Measurements from ENCODE around the gene TSPEAR.

The TSPEAR gene

GRCh38 chr21:44751799-44752636 lies 40.6 kb upstream of the TSPEAR start:
- no peak overlapping the region for H3K9ac ChIP-seq (ENCODE audit: low read length)
- H3K27me3 ChIP-seq (ENCODE audit: control insufficient read depth in 1 of 2, insufficient read depth in 2 of 2, low read length in 2 of 2) = peaks cover 0 to 23% of the 10 kb centered on the region in 2 donors
- no peak overlapping the region for H3K27ac ChIP-seq (ENCODE audit: low read depth, low read length)
- no peaks in the 10 kb centered on the region for H3K4me1 ChIP-seq (ENCODE audit: insufficient read depth, low read length)
- H3K36me3 ChIP-seq (ENCODE audit: insufficient read depth, low read length) = no peaks in the 10 kb centered on the region
- H3K9me3 ChIP-seq (ENCODE audit: low read length) = no peaks in the 10 kb centered on the region
- no peak overlapping the region for H3K4me3 ChIP-seq (ENCODE audit: low read depth in 1 of 2, low read length in 2 of 2)

- Histone ChIP-seq H3K4me3 (ENCODE audit: low read depth in 1 of 2, low read length in 2 of 2) (no peak overlapping the region), H3K4me1 (ENCODE audit: insufficient read depth, low read length) (no peaks in the 10 kb centered on the region), H3K36me3 (ENCODE audit: insufficient read depth, low read length) (no peaks in the 10 kb centered on the region), H3K27me3 (ENCODE audit: control insufficient read depth in 1 of 2, insufficient read depth in 2 of 2, low read length in 2 of 2) (peaks cover 0 to 23% of the 10 kb centered on the region in 2 donors), H3K9ac (ENCODE audit: low read length) (no peak overlapping the region), H3K9me3 (ENCODE audit: low read length) (no peaks in the 10 kb centered on the region), H3K27ac (ENCODE audit: low read depth, low read length) (no peak overlapping the region)
Observed at GRCh38 chr21:44751186-44751798, 39.9 kb upstream of the TSPEAR start.

- no peak overlapping the region for H3K4me3 ChIP-seq (ENCODE audit: low read depth in 1 of 2, low read length in 2 of 2)
- H3K27ac ChIP-seq (ENCODE audit: low read depth, low read length) = no peak overlapping the region
- H3K9me3 ChIP-seq (ENCODE audit: low read length) = no peaks in the 10 kb centered on the region
- H3K36me3 ChIP-seq (ENCODE audit: insufficient read depth, low read length) = no peaks in the 10 kb centered on the region
- peaks cover 0 to 23% of the 10 kb centered on the region in 2 donors for H3K27me3 ChIP-seq (ENCODE audit: control insufficient read depth in 1 of 2, insufficient read depth in 2 of 2, low read length in 2 of 2)
- no peak overlapping the region for H3K9ac ChIP-seq (ENCODE audit: low read length)
- no peaks in the 10 kb centered on the region for H3K4me1 ChIP-seq (ENCODE audit: insufficient read depth, low read length)
Observed at GRCh38 chr21:44750675-44751025, 39.3 kb upstream of the TSPEAR start.

GRCh38 chr21:44749759-44750674 lies 38.6 kb upstream of the TSPEAR start:
- H3K4me3 ChIP-seq (ENCODE audit: low read depth in 1 of 2, low read length in 2 of 2) = no peak overlapping the region
- peaks cover 0 to 23% of the 10 kb centered on the region in 2 donors for H3K27me3 ChIP-seq (ENCODE audit: control insufficient read depth in 1 of 2, insufficient read depth in 2 of 2, low read length in 2 of 2)
- no peaks in the 10 kb centered on the region for H3K4me1 ChIP-seq (ENCODE audit: insufficient read depth, low read length)
- no peaks in the 10 kb centered on the region for H3K36me3 ChIP-seq (ENCODE audit: insufficient read depth, low read length)
- no peak overlapping the region for H3K27ac ChIP-seq (ENCODE audit: low read depth, low read length)
- H3K9ac ChIP-seq (ENCODE audit: low read length) = no peak overlapping the region
- H3K9me3 ChIP-seq (ENCODE audit: low read length) = no peaks in the 10 kb centered on the region

- H3K9ac ChIP-seq (ENCODE audit: low read length) = no peak overlapping the region
- H3K36me3 ChIP-seq (ENCODE audit: insufficient read depth, low read length) = no peaks in the 10 kb centered on the region
- no peak overlapping the region for H3K27ac ChIP-seq (ENCODE audit: low read depth, low read length)
- H3K4me3 ChIP-seq (ENCODE audit: low read depth in 1 of 2, low read length in 2 of 2) = no peak overlapping the region
- no peaks in the 10 kb centered on the region for H3K4me1 ChIP-seq (ENCODE audit: insufficient read depth, low read length)
- peaks cover 0 to 23% of the 10 kb centered on the region in 2 donors for H3K27me3 ChIP-seq (ENCODE audit: control insufficient read depth in 1 of 2, insufficient read depth in 2 of 2, low read length in 2 of 2)
- H3K9me3 ChIP-seq (ENCODE audit: low read length) = no peaks in the 10 kb centered on the region
Observed at GRCh38 chr21:44749116-44749758, 37.9 kb upstream of the TSPEAR start.

GRCh38 chr21:44748621-44749020 lies 37.2 kb upstream of the TSPEAR start:
- peaks cover 0 to 23% of the 10 kb centered on the region in 2 donors for H3K27me3 ChIP-seq (ENCODE audit: control insufficient read depth in 1 of 2, insufficient read depth in 2 of 2, low read length in 2 of 2)
- H3K27ac ChIP-seq (ENCODE audit: low read depth, low read length) = no peak overlapping the region

GRCh38 chr21:44742418-44743153 lies 31.2 kb upstream of the TSPEAR start:
- Histone ChIP-seq H3K27ac (ENCODE audit: low read depth, low read length) (no peak overlapping the region), H3K36me3 (ENCODE audit: insufficient read depth, low read length) (no peaks in the 10 kb centered on the region), H3K9me3 (ENCODE audit: low read length) (peaks cover 6% of the 10 kb centered on the region), H3K4me1 (ENCODE audit: insufficient read depth, low read length) (no peaks in the 10 kb centered on the region), H3K27me3 (ENCODE audit: control insufficient read depth in 1 of 2, insufficient read depth in 2 of 2, low read length in 2 of 2) (no peaks in the 10 kb centered on the region), H3K9ac (ENCODE audit: low read length) (no peak overlapping the region), H3K4me3 (ENCODE audit: low read depth in 1 of 2, low read length in 2 of 2) (no peak overlapping the region)

More at GRCh38 chr21:44748621-44749020, 37.2 kb upstream of the TSPEAR start:
- H3K9me3 ChIP-seq (ENCODE audit: low read length) = no peaks in the 10 kb centered on the region
- no peak overlapping the region for H3K9ac ChIP-seq (ENCODE audit: low read length)
- no peaks in the 10 kb centered on the region for H3K4me1 ChIP-seq (ENCODE audit: insufficient read depth, low read length)
- H3K4me3 ChIP-seq (ENCODE audit: low read depth in 1 of 2, low read length in 2 of 2) = no peak overlapping the region
- H3K36me3 ChIP-seq (ENCODE audit: insufficient read depth, low read length) = no peaks in the 10 kb centered on the region

- H3K9ac ChIP-seq (ENCODE audit: low read length) = no peak overlapping the region
- no peaks in the 10 kb centered on the region for H3K36me3 ChIP-seq (ENCODE audit: insufficient read depth, low read length)
- H3K9me3 ChIP-seq (ENCODE audit: low read length) = peaks cover 6% of the 10 kb centered on the region
- no peak overlapping the region for H3K27ac ChIP-seq (ENCODE audit: low read depth, low read length)
- no peaks in the 10 kb centered on the region for H3K27me3 ChIP-seq (ENCODE audit: control insufficient read depth in 1 of 2, insufficient read depth in 2 of 2, low read length in 2 of 2)
- H3K4me1 ChIP-seq (ENCODE audit: insufficient read depth, low read length) = no peaks in the 10 kb centered on the region
- H3K4me3 ChIP-seq (ENCODE audit: low read depth in 1 of 2, low read length in 2 of 2) = no peak overlapping the region
Observed at GRCh38 chr21:44741921-44742320, 30.5 kb upstream of the TSPEAR start.

GRCh38 chr21:44740742-44741141 lies 29.4 kb upstream of the TSPEAR start:
- Histone ChIP-seq H3K4me3 (ENCODE audit: low read depth in 1 of 2, low read length in 2 of 2) (no peak overlapping the region), H3K4me1 (ENCODE audit: insufficient read depth, low read length) (no peaks in the 10 kb centered on the region), H3K27me3 (ENCODE audit: control insufficient read depth in 1 of 2, insufficient read depth in 2 of 2, low read length in 2 of 2) (no peaks in the 10 kb centered on the region), H3K36me3 (ENCODE audit: insufficient read depth, low read length) (no peaks in the 10 kb centered on the region), H3K27ac (ENCODE audit: low read depth, low read length) (no peak overlapping the region), H3K9ac (ENCODE audit: low read length) (no peak overlapping the region), H3K9me3 (ENCODE audit: low read length) (peaks cover 6% of the 10 kb centered on the region)

GRCh38 chr21:44739316-44739715 lies 27.9 kb upstream of the TSPEAR start:
- H3K27ac ChIP-seq (ENCODE audit: low read depth, low read length) = no peak overlapping the region

More at GRCh38 chr21:44739316-44739715, 27.9 kb upstream of the TSPEAR start:
- H3K4me1 ChIP-seq (ENCODE audit: insufficient read depth, low read length) = no peaks in the 10 kb centered on the region
- no peak overlapping the region for H3K4me3 ChIP-seq (ENCODE audit: low read depth in 1 of 2, low read length in 2 of 2)
- no peaks in the 10 kb centered on the region for H3K27me3 ChIP-seq (ENCODE audit: control insufficient read depth in 1 of 2, insufficient read depth in 2 of 2, low read length in 2 of 2)
- H3K9me3 ChIP-seq (ENCODE audit: low read length) = peaks cover 6% of the 10 kb centered on the region
- H3K9ac ChIP-seq (ENCODE audit: low read length) = no peak overlapping the region
- no peaks in the 10 kb centered on the region for H3K36me3 ChIP-seq (ENCODE audit: insufficient read depth, low read length)

Measured in muscle layer of colon (tissue), 2 donors.